Stimulated activated CD8-positive, alpha-beta memory T cell treated with anti-CD3 and anti-CD28 coated beads, Interleukin-2, amount 100 ng/mL, for 1 hour (primary cell): ENCODE results near the gene TIPIN.
A peak's percentile ranks its signal among the peaks of the same experiment; 100 is the strongest.
"Not testable (repeated sequence)": the region's sequence is repeated elsewhere in the genome, so short reads cannot be mapped to it uniquely, and the experiment has no call there.

Experiments
- DNase-seq, 2 donors: peaks; one replicate each; pipeline ENCODE4 v3.0.0-alpha.2; 2020; ENCODE audit warnings: low read depth in 2 of 2

Gene TIPIN, protein sequence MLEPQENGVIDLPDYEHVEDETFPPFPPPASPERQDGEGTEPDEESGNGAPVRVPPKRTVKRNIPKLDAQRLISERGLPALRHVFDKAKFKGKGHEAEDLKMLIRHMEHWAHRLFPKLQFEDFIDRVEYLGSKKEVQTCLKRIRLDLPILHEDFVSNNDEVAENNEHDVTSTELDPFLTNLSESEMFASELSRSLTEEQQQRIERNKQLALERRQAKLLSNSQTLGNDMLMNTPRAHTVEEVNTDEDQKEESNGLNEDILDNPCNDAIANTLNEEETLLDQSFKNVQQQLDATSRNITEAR

DNA sequence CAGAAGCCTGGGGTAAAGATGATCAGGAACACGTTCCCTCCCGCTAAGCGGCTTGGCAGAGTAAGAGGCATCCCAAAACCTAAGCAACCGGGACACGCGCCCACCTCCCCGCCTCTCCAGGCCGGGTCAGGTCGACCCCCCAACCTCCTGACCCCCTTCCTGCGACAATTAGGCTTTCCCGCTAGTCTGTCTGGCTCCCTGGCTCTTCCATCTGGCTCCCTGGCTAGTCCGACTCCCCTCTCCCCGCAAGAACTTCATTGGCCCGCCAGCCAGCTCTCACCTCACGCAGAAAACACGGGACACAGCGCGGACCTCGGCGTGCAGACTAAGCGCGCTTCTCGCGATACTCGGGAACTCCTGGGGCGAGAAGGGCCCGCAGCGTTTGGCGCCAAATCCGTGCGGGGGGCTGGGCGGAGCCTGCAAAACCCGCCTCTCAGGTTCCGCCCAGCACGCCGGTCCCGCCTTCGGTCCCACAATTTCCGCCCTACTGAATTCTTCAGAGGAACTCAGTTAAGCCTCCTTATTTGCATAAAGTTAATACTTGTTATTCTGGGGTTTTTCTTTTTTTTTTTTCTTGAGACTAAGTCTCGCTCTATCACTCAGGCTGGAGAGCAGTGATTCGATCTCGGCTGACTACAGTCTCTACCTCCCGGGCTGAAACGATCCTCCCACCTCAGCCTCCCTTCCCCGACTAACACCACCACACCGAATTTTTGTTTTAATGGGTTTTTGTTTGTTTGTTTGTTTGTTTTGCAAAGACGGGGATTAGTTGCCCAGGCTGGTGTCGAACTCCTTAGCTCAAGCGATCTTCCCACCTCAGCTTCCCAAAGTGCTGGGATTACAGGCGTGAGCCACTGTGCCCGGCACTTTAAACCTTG, at the start of gene TIPIN:
Gene TIPIN (minus strand): TSS at position 327 of the 878 bp plus-strand sequence. CDS start 3,738 bp downstream, outside the sequence.
- DNase-seq = peak; percentile 91 to 95

DNA sequence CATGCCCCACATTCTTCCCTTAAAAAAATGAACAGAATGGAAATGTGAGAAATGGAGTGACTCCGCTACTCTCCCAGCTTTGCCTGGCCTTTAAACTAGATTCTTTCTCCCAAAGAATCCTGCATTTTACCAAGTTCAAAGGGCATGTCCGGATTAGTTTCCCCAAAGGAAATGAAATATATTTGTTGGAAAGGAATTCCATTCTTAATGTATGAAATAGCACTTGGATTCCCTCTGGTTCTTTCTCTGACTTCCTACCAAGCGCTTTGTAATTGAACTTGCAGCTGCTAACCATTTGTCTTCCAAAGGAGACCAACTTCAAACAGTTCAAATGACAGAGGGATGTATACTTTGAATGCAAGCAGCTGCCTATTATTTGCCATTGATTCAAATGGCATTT, 49.1 kb upstream of the TIPIN start:
- no peak for DNase-seq

DNA sequence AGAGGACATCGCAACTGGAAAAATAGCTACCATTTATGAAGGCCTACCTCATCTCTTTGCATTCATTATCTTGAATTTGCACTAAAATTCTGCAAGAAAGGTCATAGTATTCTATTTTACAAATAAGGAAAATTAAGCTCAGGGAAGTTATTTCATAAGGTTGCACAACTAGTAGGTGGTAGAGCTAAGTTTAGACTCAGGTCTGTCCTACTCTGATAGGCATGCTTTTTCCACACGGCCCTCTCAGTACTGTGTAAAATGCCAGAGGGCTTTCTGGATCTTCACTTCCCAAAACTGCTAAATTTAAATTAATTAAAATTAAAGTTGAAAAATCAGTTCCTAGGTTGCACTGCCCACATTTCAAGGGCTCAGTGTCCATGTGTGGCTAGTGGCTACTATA, 48.5 kb upstream of the TIPIN start:
- no peak for DNase-seq

DNA sequence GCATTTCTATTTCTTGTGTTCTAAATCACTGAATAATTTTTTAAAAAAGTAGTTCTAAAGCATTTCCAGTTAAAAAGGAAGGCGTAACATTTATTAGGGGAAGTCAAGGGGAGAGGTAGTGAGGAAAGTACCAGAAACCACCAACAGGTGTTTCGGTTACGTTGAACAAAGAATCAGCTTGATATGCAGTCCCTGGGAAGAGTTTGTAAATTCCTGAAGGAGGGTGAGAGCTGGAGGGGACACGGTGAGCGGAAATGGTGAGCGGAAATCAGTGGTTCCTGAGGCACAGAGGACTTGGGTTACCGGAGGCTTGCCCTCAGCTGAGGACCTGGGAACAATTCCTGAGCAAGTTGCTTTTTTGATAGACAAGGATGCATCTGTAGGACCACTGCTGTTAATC, 48.0 kb upstream of the TIPIN start:
- no peak for DNase-seq

DNA sequence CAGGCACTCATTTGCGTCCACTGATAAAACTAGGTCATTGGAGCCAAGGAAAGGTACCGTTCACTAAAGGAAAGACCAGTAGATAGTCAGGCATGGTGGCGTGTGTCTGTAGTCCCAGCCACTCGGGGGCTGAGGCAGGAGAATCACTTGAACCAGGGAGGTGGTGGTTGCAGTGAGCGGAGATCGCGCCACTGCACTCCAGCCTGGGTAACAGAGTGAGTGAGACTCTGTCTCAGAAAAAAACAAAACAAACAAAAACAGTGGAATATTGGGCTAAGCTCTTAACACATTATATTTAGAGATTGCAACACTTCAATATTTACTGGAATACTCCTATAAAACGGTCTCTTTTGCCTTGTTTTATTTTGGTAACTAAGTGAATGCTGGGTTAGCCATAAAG, 47.6 kb upstream of the TIPIN start:
- no peak for DNase-seq

DNA sequence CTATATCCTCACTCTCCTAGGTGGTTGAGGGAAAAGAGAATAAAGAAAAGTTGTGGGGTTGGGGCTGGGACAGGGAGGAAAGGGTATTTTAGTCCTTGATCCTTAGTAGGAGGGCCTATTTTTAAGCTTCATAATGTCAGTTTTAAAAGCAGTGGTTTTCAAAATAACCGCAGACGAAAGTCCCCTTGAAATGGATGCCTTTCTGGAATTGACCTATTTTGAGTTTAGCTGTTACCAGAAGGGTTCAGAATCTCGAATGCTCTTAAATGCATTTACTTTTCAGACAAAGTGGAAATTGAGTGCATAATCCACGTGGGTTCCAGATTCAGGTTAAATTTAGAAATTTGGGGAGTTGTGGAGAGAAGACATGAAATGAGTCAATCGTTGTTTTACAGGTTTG, 46.8 kb upstream of the TIPIN start:
- no peak for DNase-seq

DNA sequence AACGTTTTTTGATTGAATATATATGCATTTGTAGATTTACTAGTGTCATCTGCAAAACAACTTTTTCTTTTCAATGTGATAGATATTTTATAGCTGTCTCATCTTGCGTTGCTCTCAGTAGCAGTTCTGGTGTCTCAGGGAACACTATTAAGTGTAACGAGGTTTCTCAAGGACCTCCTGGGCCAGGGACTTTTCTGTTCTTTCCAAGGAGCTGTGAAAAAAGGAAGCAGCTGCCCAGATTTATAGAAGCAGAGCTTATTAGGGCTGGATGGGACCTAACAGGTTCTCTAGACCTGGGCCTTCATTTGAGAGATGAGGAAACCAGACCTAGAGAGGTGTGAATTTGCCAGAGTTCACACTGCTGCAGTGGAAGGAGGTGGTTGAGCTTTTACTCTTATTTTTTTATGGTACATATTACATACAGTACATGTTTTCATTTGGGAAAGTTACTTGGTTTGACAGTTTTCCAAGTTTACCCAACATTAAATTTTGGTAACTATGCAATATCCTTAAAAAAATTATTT, 46.3 kb upstream of the TIPIN start:
- no peak for DNase-seq

DNA sequence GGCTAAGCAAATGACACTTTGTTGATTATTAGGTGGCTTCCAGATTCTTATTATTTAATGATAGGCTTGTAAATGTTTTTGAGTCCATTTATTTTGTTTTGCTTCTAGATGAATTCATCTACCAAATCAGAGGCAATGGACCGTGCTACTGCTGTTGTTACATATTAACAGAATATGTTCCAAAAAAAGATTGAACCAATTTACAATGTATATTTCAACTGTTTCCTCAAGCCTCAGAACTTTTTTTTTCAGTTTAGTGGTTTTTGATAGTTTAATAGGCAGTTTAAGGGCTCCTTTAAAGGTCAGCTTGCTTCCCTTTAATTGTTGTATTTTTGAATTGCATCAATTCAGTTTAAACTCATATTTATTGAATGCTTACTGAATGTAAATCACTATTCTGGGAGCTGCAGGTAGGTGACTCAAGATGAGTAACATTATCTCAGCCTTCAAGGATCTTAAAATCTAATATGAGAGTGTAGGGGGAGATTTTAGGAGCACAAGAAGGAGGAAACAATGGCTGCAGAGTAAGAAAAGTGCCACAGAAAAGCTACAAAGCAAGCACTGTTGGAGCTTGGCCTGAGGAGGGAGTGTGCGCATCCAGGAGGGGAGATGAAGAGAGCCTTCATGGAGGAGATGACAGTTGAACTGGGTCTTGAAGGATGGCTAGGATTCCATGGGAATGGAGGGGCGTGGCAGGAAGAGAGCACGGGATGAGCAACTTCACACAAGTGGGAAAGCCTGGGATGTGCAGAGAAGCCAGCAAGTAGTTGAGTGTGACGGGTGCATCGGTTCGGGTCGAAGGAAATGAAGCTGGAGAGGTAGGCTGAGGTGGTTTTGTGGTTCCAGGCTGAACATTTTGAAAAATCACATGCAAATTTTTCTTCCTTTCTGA, 44.9 kb upstream of the TIPIN start:
- no peak for DNase-seq

DNA sequence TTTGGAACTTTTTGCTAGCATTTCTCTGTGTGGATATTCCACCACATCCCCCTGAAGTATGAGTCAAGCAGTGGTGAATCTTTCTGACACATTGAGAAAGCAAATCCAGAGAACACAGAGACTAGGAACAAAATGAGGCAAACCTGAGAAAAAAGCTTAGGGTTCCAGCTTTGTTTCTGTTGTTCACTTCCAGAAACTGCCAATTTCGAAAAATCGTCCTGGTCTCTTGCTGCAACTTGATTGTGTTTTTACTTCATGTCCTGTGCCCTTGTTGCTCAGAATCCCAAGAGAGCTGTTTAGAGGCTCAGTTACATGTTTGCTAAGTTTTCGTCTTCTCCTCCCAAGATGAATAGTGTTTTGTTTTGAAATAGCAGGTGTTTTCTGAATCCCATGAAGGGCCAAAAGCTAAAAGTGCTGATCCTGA, 43.9 kb upstream of the TIPIN start:
- no peak for DNase-seq

DNA sequence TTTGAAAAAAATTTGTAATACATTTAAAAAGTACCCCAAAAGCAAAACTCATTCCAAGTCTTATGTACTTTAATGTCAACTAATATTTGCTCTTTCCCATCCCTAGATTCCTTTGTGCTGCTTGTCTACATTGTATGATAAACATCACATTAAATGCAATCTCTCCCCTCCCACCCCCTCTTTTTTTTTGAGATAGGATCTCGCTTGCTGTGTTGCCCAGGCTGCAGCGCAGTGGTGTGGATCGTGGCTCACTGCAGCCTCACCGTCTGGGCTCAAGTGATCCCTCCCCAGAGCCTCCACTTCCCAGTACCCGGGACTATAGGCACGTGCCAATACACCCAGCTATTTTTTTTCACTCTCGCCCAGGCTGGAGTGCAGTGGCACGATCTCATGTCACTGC, 42.8 kb upstream of the TIPIN start:
- DNase-seq = no peak

DNA sequence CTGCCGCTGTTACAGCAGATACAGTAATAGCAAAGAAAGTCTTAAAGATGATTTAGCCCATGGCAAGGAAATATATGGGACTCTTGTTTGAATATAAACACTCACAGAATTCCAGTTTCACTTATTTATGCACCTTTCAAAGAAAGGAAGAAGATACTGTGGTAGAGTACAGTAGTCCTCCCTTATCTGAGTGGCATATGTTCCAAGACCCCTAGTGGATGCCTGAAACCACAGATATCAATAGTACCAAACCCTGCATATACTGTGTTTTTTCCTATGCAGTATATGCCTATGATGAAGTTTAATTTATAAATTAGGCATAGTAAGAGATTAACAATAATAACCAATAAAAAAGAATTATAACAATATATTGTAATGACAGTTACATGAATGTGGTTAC, 38.4 kb upstream of the TIPIN start:
- no peak for DNase-seq

DNA sequence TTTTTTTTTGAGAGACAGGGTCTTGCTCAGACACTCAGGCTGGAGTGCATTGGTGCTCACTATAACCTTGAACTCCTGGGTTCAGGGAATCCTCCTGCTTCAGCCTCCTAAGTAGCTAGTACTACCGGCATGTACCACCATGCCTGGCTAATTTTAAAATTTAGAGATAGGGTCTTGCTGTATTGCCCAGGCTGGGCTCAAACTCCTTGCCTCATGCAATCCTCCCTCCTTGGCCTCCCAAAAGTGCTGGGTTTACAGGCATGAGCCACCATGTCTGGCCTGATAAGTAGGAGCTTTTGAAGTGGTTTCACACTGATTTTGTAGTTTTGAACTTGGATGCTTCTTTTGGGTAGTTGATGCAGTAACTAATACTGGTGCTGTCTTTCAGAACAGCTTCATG, 38.0 kb upstream of the TIPIN start:
- DNase-seq = no peak

DNA sequence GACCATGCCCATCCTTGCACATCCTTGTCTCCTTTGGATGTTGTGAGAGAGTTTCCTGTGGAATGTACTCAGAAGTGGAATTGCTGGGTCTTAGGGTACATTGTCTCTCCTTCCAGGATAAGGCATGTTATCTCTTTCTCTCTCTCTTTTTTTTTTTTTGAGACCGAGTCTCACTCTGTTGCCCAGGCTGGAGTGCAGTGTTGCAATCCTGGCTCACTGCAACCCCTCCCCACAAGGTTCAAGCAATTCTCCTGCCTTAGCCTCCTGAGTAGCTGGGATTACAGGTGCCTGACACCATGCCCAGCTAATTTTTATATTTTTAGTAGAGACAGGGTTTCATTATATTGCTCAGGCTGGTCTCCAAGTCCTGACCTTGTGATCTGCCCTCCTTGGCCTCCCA, 36.6 kb upstream of the TIPIN start:
- DNase-seq = not testable (repeated sequence)

DNA sequence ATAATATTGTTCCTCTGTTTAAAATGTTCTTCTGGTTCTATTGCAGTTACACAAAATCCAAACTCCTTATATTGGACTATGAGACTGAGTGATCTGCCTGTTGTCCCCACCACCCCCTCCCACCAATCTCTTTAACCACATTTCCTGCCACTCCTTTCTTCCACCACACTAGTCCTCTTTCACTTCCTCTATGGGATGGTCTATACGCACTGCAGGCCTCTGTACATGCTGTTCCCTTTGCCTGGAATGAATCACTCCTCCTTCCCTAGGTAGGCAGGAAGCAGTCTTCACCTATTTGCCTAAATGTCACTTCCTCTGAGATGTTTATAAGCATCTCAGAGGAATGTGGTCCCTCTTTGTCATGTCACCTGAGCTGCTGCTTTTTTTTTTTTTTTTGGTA, 34.2 kb upstream of the TIPIN start:
- DNase-seq = no peak

DNA sequence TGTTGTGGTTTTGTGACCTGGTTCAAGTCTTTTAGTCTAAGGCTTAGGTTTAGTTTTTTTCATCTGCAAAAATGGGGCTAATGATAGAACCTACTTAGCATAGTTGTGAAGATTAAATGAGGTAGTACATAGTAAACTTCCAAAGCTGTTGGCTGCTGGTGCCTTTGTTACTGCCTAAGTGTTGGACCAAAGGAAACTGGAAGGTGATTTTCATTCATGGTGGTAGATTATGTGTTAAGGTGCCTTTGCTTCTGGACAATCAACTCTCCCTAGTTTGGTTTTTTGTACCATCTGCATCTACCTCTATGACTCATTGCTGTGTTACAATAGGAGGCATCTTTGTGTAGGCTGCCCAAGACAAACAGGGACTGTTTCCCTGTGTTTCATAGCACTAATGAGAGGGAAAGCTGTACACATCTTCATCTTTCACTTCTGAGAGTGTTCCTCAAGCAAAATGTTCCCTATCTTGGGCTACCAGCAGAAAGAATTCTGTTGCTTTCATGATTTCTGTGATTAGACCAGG, 33.4 kb upstream of the TIPIN start:
- DNase-seq = no peak

DNA sequence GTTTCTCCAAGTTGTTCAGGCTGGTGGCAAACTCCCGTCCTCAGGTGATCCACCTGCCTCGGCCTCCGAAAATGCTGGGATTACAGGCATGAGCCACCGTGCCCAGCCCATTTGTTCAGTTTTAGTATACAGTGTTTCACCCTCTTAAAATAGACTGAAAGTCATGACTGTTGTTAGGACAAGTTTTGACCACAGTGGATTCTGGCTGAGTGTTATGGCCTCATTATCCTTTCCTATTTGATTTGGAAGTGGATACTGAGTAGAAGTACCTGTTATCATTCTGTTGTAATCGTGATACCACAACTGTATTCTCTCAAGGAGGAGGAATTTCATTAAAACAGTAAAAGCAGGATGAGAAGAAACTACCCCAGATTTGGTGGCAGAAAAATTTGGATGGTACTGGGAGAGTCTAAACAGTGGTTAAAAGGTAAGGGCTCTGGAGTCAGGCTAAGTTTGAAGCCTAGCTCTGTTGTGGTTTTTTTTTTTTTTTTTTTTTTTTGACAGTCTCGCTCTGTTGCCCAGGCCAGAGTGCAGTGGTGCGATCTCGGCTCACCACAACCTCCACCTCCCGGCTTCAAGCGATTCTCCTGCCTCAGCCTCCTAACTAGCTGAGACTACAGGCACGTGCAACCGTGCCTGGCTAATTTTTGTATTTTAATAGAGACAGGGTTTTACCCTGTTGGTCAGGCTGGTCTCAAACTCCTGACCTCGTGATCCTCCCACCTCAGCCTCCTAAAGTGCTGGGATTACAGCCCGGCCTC, 32.8 kb upstream of the TIPIN start:
- no peak for DNase-seq

DNA sequence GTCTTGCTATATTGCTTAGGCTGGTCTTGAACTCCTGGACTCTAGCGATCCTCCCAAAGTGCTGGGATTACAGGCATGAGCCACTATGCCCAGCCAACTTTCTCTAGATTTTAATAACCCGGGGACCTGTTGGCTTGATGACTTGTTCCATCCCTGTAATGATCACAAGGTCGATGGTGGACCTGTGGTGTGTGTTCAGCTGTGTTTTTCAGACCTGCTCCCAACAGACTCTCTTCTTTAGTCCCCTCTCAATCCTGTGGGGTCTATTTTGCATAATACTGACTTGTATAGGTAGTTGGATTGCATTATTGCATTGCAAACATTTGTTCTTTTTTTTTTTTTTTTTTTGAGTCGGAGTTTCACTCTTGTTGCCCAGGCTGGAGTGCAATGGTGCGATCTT, 32.1 kb upstream of the TIPIN start:
- no peak for DNase-seq

DNA sequence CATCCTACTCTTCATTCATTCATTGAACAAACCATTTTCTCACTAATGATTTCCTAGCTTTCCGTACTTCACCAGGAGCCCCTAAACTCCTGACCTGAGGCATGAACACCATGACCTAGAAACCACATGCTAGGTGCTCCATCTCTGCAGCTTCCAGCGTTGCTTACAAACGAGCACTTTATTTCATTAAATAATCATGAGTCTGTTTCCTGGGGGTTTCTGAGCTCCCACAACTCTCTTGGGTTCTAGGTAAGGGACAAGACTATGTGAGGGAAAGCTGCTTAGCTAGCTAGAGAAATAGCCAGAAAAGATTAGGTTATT, 31.5 kb upstream of the TIPIN start:
- DNase-seq = no peak

DNA sequence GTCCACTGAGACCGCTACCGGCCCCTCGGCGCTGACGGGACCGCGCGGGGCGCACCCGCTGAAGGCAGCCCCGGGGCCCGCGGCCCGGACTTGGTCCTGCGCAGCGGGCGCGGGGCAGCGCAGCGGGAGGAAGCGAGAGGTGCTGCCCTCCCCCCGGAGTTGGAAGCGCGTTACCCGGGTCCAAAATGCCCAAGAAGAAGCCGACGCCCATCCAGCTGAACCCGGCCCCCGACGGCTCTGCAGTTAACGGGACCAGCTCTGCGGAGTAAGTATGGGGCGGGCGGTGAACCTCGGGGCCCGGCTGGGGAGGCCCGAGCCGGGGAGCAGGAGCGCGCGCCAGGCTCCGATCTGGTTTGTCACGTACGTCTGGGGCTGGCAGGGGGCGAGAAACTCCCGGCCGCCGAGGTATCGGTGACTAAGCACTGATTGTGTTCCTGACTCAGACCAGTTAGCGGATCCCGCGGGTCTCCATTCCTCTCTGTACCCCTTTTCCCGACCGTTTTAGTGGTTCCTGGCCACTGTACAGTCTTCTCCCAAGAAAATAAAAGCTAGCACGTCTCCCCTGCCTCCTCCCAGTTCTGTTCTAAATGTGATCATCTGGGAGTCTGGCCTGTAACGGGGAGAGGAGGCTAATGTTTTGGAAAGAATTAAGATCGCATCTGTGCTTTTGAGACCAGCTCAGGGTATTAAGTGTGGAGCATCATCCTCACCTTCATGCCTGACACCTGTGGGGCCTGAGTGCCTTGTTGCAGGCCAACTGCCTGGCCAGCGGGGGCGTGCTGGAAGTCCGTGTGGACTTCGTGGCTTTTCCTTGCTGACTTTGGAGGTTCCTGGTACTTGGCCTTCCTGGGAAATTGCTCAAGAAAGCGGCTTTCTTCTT, 30.9 kb upstream of the TIPIN start:
- peak; percentile 50 to 61 for DNase-seq
